Panc1 (cell line): Measurements from ENCODE around the gene PHF2. TPM values are rescaled to one million over a fixed set of nuclear protein-coding genes. Genes with fewer than 3 reads are reported as not detected.

Experiments
- ATAC-seq: fragments of 200-7000 bp; cut with Tn5 transposase; 2 replicates; pipeline ENCODE4 v1.9.1; 2020; ENCODE audit warnings: mild to moderate bottlenecking, moderate library complexity
- BruUV-seq: library from RNA; stranded (reverse); fragments of 400-500 nt; replicated peaks from 2 replicates; lab custom pipeline; 2021; lab: Mats Ljungman, UMichigan
- CTCF ChIA-PET: fragments of 300-600 bp; sonication (Branson Sonifier 250); formaldehyde crosslinking; loops from one replicate; lab custom pipeline; 2022; ENCODE audit warnings: antibody characterized with exemption; lab: Charles Lee
- POLR2A ChIA-PET: fragments of 300-600 bp; sonication (Branson Sonifier 250); formaldehyde crosslinking; loops from one replicate; lab custom pipeline; 2022; ENCODE audit warnings: antibody characterized with exemption; lab: Charles Lee
- DNase-seq: peaks from one replicate; pipeline ENCODE4 v3.0.0-alpha.2; 2010; ENCODE audit warnings: low read depth, low spot score
- H3K27ac ChIP-seq: 2 replicates; pipeline ENCODE4 v1.5.1; 2011; ENCODE audit warnings: mild to moderate bottlenecking, low read length, inconsistent platforms
- H3K27me3 ChIP-seq: fragments of 200-500 bp; sonication (Bioruptor generic); 2 replicates; pipeline ENCODE4 v1.6.0; 2014; ENCODE audit warnings: low read length, inconsistent platforms; ENCODE audit not compliant: control insufficient read depth, insufficient read depth
- H3K36me3 ChIP-seq: fragments of 200-500 bp; sonication (Bioruptor generic); 2 replicates; pipeline ENCODE4 v1.5.1; 2014; ENCODE audit warnings: inconsistent platforms, mild to moderate bottlenecking, low read length, moderate library complexity; ENCODE audit not compliant: control insufficient read depth, insufficient read depth
- H3K4me1 ChIP-seq: 2 replicates; pipeline ENCODE4 v1.5.1; 2011; ENCODE audit warnings: inconsistent platforms, mild to moderate bottlenecking, low read length, moderate library complexity; ENCODE audit not compliant: control insufficient read depth, insufficient read depth
- H3K4me3 ChIP-seq, 2 experiments: 2 replicates each; pipeline ENCODE4 v1.5.1; 2011 to 2012; ENCODE audit warnings: low read depth in 2 of 2, low read length in 2 of 2, mild to moderate bottlenecking in 2 of 2, inconsistent platforms in 1 of 2, moderate library complexity in 1 of 2
- H3K9me3 ChIP-seq: fragments of 200-500 bp; sonication (Bioruptor generic); 2 replicates; pipeline ENCODE4 v1.5.1; 2014; ENCODE audit warnings: low read depth, mild to moderate bottlenecking, inconsistent platforms, low read length, moderate library complexity; ENCODE audit not compliant: control insufficient read depth, insufficient read depth
- POLR2AphosphoS5 ChIP-seq: IDR thresholded peaks from 2 replicates; pipeline ENCODE4 v1.6.1; 2012; ENCODE audit warnings: mild to moderate bottlenecking, low read depth, low read length, moderate library complexity
- REST ChIP-seq, 2 experiments: IDR thresholded peaks; 2 replicates each; pipeline ENCODE4 v1.6.1; 2011 to 2012; ENCODE audit warnings: low read depth in 2 of 2, control low read depth in 1 of 2, low read length in 1 of 2, mild to moderate bottlenecking in 1 of 2, moderate library complexity in 1 of 2; ENCODE audit not compliant: insufficient read depth in 1 of 2
- SIN3A ChIP-seq: IDR thresholded peaks from 2 replicates; pipeline ENCODE4 v1.6.1; 2012; ENCODE audit warnings: low read depth, mild to moderate bottlenecking, low read length, moderate library complexity, borderline replicate concordance; ENCODE audit not compliant: insufficient read depth
- TCF7L2 ChIP-seq: IDR thresholded peaks from 2 replicates; pipeline ENCODE4 v1.6.1; 2011; ENCODE audit warnings: mild to moderate bottlenecking, low read depth, low read length, inconsistent platforms
- in situ Hi-C: cut with HindIII; loops from 2 replicates; pipeline ENCODE4 v1.10.0; 2016; ENCODE audit warnings: low sequenced_read_pairs, low pct_unique_long_range_greater_than_20kb
- intact Hi-C: fragments of 100-400 bp; cut with micrococcal nuclease; formaldehyde crosslinking; loops from one replicate; pipeline ENCODE4 v1.10.0; 2022; ENCODE audit not compliant: unreplicated experiment
- total RNA-seq: library from RNA; stranded (reverse); gene quantifications from one replicate; pipeline ENCODE4 v1.2.1, GENCODE V29; 2021; ENCODE audit not compliant: unreplicated experiment
- TF ChIP-seq, protein P1 (sequence below): fragments of 450-650 bp; IDR thresholded peaks from 2 replicates; pipeline ENCODE4 v1.5.1; 2017; ENCODE audit warnings: mild to moderate bottlenecking

PHF2 gene
- total RNA-seq, 1 experiment from 2014 or later: 16.6 TPM

DNA sequence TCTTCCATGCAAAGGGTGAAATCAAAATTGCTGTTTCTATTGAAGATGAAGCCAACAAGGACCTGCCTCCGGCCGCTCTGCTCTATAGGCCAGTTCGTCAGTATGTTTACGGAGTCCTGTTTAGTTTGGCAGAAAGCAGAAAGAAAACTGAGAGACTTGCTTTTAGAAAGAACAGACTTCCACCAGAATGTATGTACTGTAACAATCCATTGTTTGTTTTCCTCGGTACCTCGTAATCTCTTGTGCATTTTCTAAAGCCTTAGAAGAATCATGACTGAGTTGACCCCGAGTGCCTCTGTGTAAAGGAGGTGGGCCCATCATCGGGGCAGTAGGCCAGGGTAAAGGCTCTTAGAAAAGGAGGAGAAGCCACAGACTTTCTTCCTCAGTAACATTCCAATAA lies 44.2 kb upstream of the PHF2 start:
- BruUV-seq: no TSS peak
- in situ Hi-C loops: no loop called here
- POLR2A ChIA-PET: no interaction called here

GRCh38 chr9:93533863-93534262 lies 42.5 kb upstream of the PHF2 start:
- BruUV-seq: no TSS peak
- Histone ChIP-seq H3K27me3 (no peaks in the 10 kb centered on the region), H3K9me3 (no peaks in the 10 kb centered on the region), H3K4me1 (no peaks in the 10 kb centered on the region), H3K36me3 (peaks cover 11% of the 10 kb centered on the region; the same call in 1 of the 2 replicates), H3K4me3 (no peak overlapping the region), H3K27ac (no peak overlapping the region)
- ATAC-seq (no peak), DNase-seq (no peak)
- POLR2A ChIA-PET: no interaction called here
- TF ChIP-seq REST (IDR thresholded peaks at IDR 0.05; ENCODE audit: insufficient read depth in 1 of 2, low read depth in 2 of 2, low read length in 1 of 2): no peak
- no peak for TF ChIP-seq POLR2AphosphoS5
- CTCF ChIA-PET: no interaction called here
- in situ Hi-C loops: no loop called here
- intact Hi-C loops: no loop called here

More for the DNA sequence above, 44.2 kb upstream of the PHF2 start:
- H3K27me3 ChIP-seq: no peaks in the 10 kb centered on the region
- H3K27ac ChIP-seq: no peak overlapping the region
- no peak for ATAC-seq
- peaks cover 11% of the 10 kb centered on the region; the same call in 1 of the 2 replicates for H3K36me3 ChIP-seq
- no peak for DNase-seq
- intact Hi-C loops: no loop called here
- CTCF ChIA-PET: no interaction called here
- no peaks in the 10 kb centered on the region for H3K4me1 ChIP-seq
- H3K9me3 ChIP-seq: no peaks in the 10 kb centered on the region
- TF ChIP-seq SIN3A: no peak
- TF ChIP-seq REST (IDR thresholded peaks at IDR 0.05; ENCODE audit: insufficient read depth in 1 of 2, low read depth in 2 of 2, low read length in 1 of 2): no peak
- TF ChIP-seq POLR2AphosphoS5: no peak
- TF ChIP-seq, protein P1, sequence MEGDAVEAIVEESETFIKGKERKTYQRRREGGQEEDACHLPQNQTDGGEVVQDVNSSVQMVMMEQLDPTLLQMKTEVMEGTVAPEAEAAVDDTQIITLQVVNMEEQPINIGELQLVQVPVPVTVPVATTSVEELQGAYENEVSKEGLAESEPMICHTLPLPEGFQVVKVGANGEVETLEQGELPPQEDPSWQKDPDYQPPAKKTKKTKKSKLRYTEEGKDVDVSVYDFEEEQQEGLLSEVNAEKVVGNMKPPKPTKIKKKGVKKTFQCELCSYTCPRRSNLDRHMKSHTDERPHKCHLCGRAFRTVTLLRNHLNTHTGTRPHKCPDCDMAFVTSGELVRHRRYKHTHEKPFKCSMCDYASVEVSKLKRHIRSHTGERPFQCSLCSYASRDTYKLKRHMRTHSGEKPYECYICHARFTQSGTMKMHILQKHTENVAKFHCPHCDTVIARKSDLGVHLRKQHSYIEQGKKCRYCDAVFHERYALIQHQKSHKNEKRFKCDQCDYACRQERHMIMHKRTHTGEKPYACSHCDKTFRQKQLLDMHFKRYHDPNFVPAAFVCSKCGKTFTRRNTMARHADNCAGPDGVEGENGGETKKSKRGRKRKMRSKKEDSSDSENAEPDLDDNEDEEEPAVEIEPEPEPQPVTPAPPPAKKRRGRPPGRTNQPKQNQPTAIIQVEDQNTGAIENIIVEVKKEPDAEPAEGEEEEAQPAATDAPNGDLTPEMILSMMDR: no peak
- TF ChIP-seq TCF7L2: no peak
- no peak overlapping the region for H3K4me3 ChIP-seq
